Measurements from ENCODE around the gene SEC23A. TPM values are rescaled to one million over a fixed set of nuclear protein-coding genes. Genes with fewer than 3 reads are reported as not detected.

Gene SEC23A
- total and polyA plus RNA-seq, 2 of the 13 experiments (the other 11 are each of a cell fraction or from before 2014, with no cell fraction given): 403 to 887 TPM

DNA sequence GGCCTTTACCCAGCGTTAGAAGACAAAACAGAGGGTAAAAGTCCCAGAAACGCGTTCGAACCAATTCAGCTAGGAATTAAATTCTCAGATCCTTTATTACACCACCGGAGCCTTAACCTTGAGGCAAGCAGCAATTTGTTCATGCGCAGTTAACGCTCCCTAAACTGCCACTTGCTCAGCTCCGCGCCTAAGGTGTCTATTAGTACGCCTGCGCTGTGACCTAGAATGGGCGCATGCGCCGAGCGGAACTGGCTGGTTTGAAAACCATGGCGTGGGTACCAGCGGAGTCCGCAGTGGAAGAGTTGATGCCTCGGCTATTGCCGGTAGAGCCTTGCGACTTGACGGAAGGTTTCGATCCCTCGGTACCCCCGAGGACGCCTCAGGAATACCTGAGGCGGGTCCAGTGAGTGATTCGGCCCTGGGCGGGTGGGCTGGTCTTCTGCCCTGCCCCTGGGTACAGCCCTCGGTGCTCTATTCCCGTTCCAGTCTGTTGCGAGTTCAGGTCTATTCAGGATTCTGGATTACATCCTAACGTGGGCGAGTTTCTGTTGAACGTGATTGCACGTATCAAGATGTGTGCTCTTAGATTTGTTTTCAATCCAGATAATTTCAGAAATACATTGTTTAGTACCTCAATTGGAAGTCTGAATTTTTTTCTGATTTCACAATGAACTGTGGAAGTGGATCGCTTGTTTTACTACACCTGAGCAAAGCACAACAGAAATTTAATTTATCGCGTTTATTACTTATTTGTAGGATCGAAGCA lies 11.2 kb upstream of the SEC23A start, which contains the start of gene GEMIN2 (continued):
- TF ChIP-seq, protein P1, sequence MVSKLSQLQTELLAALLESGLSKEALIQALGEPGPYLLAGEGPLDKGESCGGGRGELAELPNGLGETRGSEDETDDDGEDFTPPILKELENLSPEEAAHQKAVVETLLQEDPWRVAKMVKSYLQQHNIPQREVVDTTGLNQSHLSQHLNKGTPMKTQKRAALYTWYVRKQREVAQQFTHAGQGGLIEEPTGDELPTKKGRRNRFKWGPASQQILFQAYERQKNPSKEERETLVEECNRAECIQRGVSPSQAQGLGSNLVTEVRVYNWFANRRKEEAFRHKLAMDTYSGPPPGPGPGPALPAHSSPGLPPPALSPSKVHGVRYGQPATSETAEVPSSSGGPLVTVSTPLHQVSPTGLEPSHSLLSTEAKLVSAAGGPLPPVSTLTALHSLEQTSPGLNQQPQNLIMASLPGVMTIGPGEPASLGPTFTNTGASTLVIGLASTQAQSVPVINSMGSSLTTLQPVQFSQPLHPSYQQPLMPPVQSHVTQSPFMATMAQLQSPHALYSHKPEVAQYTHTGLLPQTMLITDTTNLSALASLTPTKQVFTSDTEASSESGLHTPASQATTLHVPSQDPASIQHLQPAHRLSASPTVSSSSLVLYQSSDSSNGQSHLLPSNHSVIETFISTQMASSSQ (IDR thresholded peaks at IDR 0.05; ENCODE audit: low read depth): peak; percentile 48; the same call in 1 of the 2 replicates
- TF ChIP-seq, protein P1 (CRISPR knock-in tag; IDR thresholded peaks at IDR 0.05; ENCODE audit: borderline replicate concordance): peak; percentile 88
- TF ChIP-seq ARHGAP35 (CRISPR knock-in tag; IDR thresholded peaks at IDR 0.05; ENCODE audit: borderline replicate concordance) (peak; percentile 90; the same call in 1 of the 2 replicates), MEIS1 (CRISPR knock-in tag; IDR thresholded peaks at IDR 0.05; ENCODE audit: borderline replicate concordance) (peak; percentile 89), ZNF772 (CRISPR knock-in tag; IDR thresholded peaks at IDR 0.05) (peak; percentile 99), HIVEP1 (CRISPR knock-in tag; IDR thresholded peaks at IDR 0.05) (0 out of 2 replicates have a peak, but pooled peaks have one; percentile 77), MIER3 (CRISPR knock-in tag; IDR thresholded peaks at IDR 0.05; ENCODE audit: borderline replicate concordance) (peak; percentile 68; the same call in 1 of the 2 replicates), YEATS4 (CRISPR knock-in tag; IDR thresholded peaks at IDR 0.05; ENCODE audit: borderline replicate concordance) (peak; percentile 97), ZFYVE20 (CRISPR knock-in tag; IDR thresholded peaks at IDR 0.05; ENCODE audit: borderline replicate concordance, low read depth) (no peak), SMYD3 (CRISPR knock-in tag; IDR thresholded peaks at IDR 0.05) (peak; percentile 97; the same call in 1 of the 2 replicates), MTA1 (CRISPR knock-in tag; IDR thresholded peaks at IDR 0.05; ENCODE audit: borderline replicate concordance) (peak; percentile 87; the same call in 1 of the 2 replicates)
- TF ChIP-seq, protein P2, sequence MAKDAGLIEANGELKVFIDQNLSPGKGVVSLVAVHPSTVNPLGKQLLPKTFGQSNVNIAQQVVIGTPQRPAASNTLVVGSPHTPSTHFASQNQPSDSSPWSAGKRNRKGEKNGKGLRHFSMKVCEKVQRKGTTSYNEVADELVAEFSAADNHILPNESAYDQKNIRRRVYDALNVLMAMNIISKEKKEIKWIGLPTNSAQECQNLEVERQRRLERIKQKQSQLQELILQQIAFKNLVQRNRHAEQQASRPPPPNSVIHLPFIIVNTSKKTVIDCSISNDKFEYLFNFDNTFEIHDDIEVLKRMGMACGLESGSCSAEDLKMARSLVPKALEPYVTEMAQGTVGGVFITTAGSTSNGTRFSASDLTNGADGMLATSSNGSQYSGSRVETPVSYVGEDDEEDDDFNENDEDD (CRISPR knock-in tag; IDR thresholded peaks at IDR 0.05; ENCODE audit: borderline replicate concordance): peak; percentile 85
- TF ChIP-seq, protein P3, sequence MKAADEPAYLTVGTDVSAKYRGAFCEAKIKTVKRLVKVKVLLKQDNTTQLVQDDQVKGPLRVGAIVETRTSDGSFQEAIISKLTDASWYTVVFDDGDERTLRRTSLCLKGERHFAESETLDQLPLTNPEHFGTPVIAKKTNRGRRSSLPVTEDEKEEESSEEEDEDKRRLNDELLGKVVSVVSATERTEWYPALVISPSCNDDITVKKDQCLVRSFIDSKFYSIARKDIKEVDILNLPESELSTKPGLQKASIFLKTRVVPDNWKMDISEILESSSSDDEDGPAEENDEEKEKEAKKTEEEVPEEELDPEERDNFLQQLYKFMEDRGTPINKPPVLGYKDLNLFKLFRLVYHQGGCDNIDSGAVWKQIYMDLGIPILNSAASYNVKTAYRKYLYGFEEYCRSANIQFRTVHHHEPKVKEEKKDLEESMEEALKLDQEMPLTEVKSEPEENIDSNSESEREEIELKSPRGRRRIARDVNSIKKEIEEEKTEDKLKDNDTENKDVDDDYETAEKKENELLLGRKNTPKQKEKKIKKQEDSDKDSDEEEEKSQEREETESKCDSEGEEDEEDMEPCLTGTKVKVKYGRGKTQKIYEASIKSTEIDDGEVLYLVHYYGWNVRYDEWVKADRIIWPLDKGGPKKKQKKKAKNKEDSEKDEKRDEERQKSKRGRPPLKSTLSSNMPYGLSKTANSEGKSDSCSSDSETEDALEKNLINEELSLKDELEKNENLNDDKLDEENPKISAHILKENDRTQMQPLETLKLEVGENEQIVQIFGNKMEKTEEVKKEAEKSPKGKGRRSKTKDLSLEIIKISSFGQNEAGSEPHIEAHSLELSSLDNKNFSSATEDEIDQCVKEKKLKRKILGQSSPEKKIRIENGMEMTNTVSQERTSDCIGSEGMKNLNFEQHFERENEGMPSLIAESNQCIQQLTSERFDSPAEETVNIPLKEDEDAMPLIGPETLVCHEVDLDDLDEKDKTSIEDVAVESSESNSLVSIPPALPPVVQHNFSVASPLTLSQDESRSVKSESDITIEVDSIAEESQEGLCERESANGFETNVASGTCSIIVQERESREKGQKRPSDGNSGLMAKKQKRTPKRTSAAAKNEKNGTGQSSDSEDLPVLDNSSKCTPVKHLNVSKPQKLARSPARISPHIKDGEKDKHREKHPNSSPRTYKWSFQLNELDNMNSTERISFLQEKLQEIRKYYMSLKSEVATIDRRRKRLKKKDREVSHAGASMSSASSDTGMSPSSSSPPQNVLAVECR (CRISPR knock-in tag; IDR thresholded peaks at IDR 0.05; ENCODE audit: borderline replicate concordance): peak; percentile 98
- TF ChIP-seq, protein P4, sequence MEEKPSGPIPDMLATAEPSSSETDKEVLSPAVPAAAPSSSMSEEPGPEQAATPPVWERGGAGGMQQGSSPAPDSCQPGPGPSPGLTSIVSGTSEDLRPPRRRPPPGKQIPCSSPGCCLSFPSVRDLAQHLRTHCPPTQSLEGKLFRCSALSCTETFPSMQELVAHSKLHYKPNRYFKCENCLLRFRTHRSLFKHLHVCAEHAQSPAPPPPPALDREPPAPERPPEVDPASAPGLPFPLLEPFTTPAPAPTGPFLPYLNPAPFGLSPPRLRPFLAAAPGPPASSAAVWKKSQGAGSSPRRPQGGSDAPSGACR (CRISPR knock-in tag; IDR thresholded peaks at IDR 0.05): peak; percentile 91; the same call in 1 of the 2 replicates
- TF ChIP-seq, protein P5, sequence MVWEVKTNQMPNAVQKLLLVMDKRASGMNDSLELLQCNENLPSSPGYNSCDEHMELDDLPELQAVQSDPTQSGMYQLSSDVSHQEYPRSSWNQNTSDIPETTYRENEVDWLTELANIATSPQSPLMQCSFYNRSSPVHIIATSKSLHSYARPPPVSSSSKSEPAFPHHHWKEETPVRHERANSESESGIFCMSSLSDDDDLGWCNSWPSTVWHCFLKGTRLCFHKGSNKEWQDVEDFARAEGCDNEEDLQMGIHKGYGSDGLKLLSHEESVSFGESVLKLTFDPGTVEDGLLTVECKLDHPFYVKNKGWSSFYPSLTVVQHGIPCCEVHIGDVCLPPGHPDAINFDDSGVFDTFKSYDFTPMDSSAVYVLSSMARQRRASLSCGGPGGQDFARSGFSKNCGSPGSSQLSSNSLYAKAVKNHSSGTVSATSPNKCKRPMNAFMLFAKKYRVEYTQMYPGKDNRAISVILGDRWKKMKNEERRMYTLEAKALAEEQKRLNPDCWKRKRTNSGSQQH (CRISPR knock-in tag; IDR thresholded peaks at IDR 0.05; ENCODE audit: low read depth): peak; percentile 98
